Esophagus squamous epithelium (tissue), 5 donors: ENCODE data around the gene LAMA1. TPM values are rescaled to one million over a fixed set of nuclear protein-coding genes. Genes with fewer than 3 reads are reported as not detected.

Experiments
- DNase-seq: peaks from one replicate; lab custom pipeline; 2025; lab: John Stamatoyannopoulos, UW
- H3K27ac ChIP-seq, 4 donors: fragments of 200-600 bp; sonication (generic); one replicate each; pipeline ENCODE4 v1.5.1; 2016 to 2019; ENCODE audit warnings: mild to moderate bottlenecking in 1 of 4
- H3K27me3 ChIP-seq, 4 donors: fragments of 200-600 bp; sonication (generic); 1 replicate in 3 of 4; 2 replicates in 1 of 4; pipeline versions ENCODE4 v1.5.1 to v1.6.0; 2017 to 2021; ENCODE audit warnings: antibody characterized with exemption in 1 of 4
- H3K36me3 ChIP-seq, 3 donors: fragments of 200-600 bp; sonication (generic); one replicate each; pipeline ENCODE4 v1.5.1; 2016 to 2019
- H3K4me1 ChIP-seq, 3 donors: fragments of 200-600 bp; sonication (generic); one replicate each; pipeline ENCODE4 v1.5.1; 2017 to 2019
- H3K4me3 ChIP-seq, 4 donors: fragments of 200-600 bp; sonication (generic); 1 replicate in 3 of 4; 2 replicates in 1 of 4; pipeline ENCODE4 v1.5.1; 2016 to 2019; ENCODE audit warnings: mild to moderate bottlenecking in 2 of 4, moderate library complexity in 1 of 4
- H3K9me3 ChIP-seq, 3 donors: fragments of 200-600 bp; sonication (generic); one replicate each; pipeline ENCODE4 v1.5.1; 2016 to 2019
- POLR2A ChIP-seq, 4 donors: fragments of 450-650 bp; IDR thresholded peaks; one replicate each; pipeline ENCODE4 v1.6.1; 2017; ENCODE audit warnings: antibody characterized with exemption in 4 of 4, mild to moderate bottlenecking in 4 of 4, moderate library complexity in 3 of 4
- WGBS, 2 donors: methylation state at CpG; one replicate each; pipeline ENCODE4 v1.1.5; 2018; 5-methylcytosine and 5-hydroxymethylcytosine counted together
- intact Hi-C: fragments of 100-400 bp; cut with DNase I; formaldehyde crosslinking; loops from one replicate; pipeline ENCODE4 v1.15.0; 2022
- total RNA-seq, 4 donors: library from RNA; depleted of rRNA; stranded (reverse); fragments of >200 nt; gene quantifications; one replicate each; pipeline ENCODE4 v1.1.0, GENCODE V29; 2016
- TF ChIP-seq, protein P1 (sequence below), 6 experiments: fragments of 450-650 bp in 4 of 6; fragments of 200-600 bp in 2 of 6; sonication (generic) in 2 of 6; IDR thresholded peaks; one replicate each; pipeline ENCODE4 v1.5.1; 2016 to 2019; ENCODE audit warnings: antibody characterized with exemption in 6 of 6, mild to moderate bottlenecking in 4 of 6, moderate library complexity in 4 of 6
- donor health status: DM: yes; HTN: yes; CAD: no.

LAMA1 gene
- total RNA-seq, 4 donors from 2014 or later, result 0.08 to 2.7 (median 1.6) TPM

DNA sequence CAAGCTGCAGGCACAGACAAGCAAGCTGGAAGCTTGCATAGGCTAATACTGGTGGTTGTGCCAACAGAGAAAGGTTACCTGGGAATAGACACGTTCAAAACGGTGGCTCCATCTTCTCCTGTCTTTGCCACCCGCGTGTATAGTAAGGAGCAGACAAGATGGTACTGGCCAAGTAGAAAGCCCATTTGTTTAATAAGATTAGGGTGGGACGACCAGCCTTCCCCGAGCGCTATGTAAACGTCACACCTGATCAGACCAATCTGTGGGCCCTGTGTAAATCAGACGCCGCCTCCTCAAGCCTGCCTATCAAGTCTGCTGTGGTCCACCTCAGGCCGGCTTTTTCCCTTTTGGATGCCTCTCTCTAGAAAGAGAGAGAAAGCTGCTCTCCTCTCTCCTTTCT, 189.2 kb downstream of the LAMA1 start:
- intact Hi-C loops, result loop anchor here (10.0 kb wide), 2 partner anchors 96 to 246 kb away; no protein-coding TSS in a partner anchor
- no peaks in the 10 kb centered on the region for H3K27me3 ChIP-seq
- H3K36me3 ChIP-seq, result no peaks in the 10 kb centered on the region
- H3K4me3 ChIP-seq, result no peak overlapping the region
- 62 to 65% methylated on average over 9 to 11 of the region's 11 CpGs for WGBS, 2 donors
- no peak overlapping the region for H3K27ac ChIP-seq
- H3K4me1 ChIP-seq, result peaks cover 0 to 10% (median 0%) of the 10 kb centered on the region in 3 donors
- no peaks in the 10 kb centered on the region for H3K9me3 ChIP-seq
- no peak for DNase-seq
- TF ChIP-seq, protein P1, sequence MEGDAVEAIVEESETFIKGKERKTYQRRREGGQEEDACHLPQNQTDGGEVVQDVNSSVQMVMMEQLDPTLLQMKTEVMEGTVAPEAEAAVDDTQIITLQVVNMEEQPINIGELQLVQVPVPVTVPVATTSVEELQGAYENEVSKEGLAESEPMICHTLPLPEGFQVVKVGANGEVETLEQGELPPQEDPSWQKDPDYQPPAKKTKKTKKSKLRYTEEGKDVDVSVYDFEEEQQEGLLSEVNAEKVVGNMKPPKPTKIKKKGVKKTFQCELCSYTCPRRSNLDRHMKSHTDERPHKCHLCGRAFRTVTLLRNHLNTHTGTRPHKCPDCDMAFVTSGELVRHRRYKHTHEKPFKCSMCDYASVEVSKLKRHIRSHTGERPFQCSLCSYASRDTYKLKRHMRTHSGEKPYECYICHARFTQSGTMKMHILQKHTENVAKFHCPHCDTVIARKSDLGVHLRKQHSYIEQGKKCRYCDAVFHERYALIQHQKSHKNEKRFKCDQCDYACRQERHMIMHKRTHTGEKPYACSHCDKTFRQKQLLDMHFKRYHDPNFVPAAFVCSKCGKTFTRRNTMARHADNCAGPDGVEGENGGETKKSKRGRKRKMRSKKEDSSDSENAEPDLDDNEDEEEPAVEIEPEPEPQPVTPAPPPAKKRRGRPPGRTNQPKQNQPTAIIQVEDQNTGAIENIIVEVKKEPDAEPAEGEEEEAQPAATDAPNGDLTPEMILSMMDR (IDR thresholded peaks at IDR 0.05), result no peak
- no peak for TF ChIP-seq POLR2A (IDR thresholded peaks at IDR 0.05)

GRCh38 chr18:6927153-6927552, 190.4 kb downstream of the LAMA1 start:
- Histone ChIP-seq H3K9me3 (no peaks in the 10 kb centered on the region), H3K36me3 (no peaks in the 10 kb centered on the region), H3K4me3 (no peak overlapping the region), H3K27me3 (no peaks in the 10 kb centered on the region), H3K27ac (no peak overlapping the region), H3K4me1 (peaks cover 0 to 10% (median 0%) of the 10 kb centered on the region in 3 donors)
- 63 to 86% methylated on average over 2 of the region's 2 CpGs for WGBS, 2 donors
- no peak for DNase-seq
- intact Hi-C loops, result loop anchor here (10.0 kb wide), 2 partner anchors 98 to 248 kb away; no protein-coding TSS in a partner anchor
- no peak for TF ChIP-seq POLR2A (IDR thresholded peaks at IDR 0.05)
- TF ChIP-seq, protein P1 (IDR thresholded peaks at IDR 0.05), result no peak

DNA sequence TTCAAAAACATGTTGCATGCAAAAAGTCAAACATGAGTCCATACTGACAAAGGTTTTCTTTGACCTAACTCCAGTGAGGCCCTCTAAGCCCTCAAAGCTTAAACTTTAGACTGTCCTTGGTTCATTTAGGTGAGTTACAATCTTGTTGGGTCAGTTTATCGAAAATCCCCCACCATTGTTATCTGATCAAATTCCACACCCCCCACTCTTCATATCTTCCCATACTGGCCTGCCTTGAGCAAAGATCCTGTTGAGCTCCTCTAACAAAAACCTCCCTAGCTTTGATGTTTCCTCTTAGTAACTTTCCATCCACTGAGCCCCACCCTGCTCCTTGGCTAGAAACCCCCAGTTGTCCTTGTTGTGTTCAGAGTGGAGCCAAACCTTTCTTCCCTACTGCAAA, 194.4 kb downstream of the LAMA1 start:
- intact Hi-C loops, result loop anchor here (10.0 kb wide), 2 partner anchors 102 to 252 kb away; no protein-coding TSS in a partner anchor
- H3K27ac ChIP-seq, result no peak overlapping the region
- H3K27me3 ChIP-seq, result no peaks in the 10 kb centered on the region
- H3K4me1 ChIP-seq, result peaks cover 0 to 10% (median 0%) of the 10 kb centered on the region in 3 donors
- no peak overlapping the region for H3K4me3 ChIP-seq
- no peak for DNase-seq
- no peaks in the 10 kb centered on the region for H3K36me3 ChIP-seq
- H3K9me3 ChIP-seq, result no peaks in the 10 kb centered on the region
- TF ChIP-seq, protein P1 (IDR thresholded peaks at IDR 0.05), result no peak
- no peak for TF ChIP-seq POLR2A (IDR thresholded peaks at IDR 0.05)
- 76 to 89% methylated on average over 1 of the region's 1 CpG for WGBS, 2 donors

- Histone ChIP-seq H3K27ac (no peak overlapping the region), H3K4me1 (no peaks in the 10 kb centered on the region), H3K36me3 (no peaks in the 10 kb centered on the region), H3K27me3 (no peaks in the 10 kb centered on the region), H3K9me3 (no peaks in the 10 kb centered on the region), H3K4me3 (no peak overlapping the region)
- no peak for DNase-seq
- intact Hi-C loops, result loop anchor here (10.0 kb wide), 2 partner anchors 103 to 253 kb away; no protein-coding TSS in a partner anchor
- TF ChIP-seq, protein P1 (IDR thresholded peaks at IDR 0.05), result no peak
- no peak for TF ChIP-seq POLR2A (IDR thresholded peaks at IDR 0.05)
Observed at GRCh38 chr18:6921571-6921970, 196.0 kb downstream of the LAMA1 start.

DNA sequence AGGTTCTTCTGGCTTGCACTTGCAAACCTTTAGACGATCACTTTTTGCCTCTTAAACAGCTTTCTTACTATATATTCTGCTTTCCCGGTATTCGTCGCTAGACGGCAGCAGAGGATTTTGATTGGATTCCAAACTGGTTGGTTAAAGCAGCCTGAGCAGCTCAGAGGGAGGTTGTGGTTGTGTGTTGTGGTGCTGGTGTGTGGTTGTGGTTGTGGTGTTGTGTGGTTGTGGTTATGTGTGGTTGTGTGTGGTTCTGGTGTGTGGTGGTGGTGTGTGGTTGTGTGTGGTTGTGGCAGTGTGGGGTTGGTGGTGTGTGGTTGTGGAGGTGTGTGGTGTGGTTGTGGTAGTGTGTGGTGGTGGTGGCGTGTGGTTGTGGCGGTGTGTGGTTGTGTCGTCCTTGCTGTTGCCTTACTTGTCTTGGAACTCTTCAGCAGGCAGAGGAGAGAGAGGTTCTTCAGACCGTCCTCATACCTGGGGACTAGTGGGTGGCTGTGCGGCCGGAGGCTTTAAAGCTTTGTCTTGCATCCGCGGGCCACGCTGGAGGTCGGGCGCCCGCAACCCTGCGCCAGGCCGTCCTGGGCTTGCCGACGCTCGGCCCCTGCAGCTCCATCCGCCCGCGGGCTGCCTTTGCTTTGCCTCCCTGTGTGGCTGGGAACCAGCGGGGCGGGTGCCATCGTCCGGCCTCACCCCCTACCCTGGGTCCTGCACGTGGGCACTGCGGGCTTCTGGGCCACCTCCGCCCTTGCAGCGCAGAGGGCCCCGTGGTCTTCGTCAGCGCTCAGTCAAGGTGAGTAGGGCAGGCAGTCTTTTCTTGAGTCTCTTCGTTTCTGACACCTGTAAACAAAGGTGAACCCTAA, 197.3 kb downstream of the LAMA1 start:
- no peaks in the 10 kb centered on the region for H3K4me1 ChIP-seq
- H3K27ac ChIP-seq, result no peak overlapping the region
- intact Hi-C loops, result loop anchor here (10.0 kb wide), 2 partner anchors 104 to 254 kb away; no protein-coding TSS in a partner anchor
- no peaks in the 10 kb centered on the region for H3K36me3 ChIP-seq
- no peak overlapping the region for H3K4me3 ChIP-seq
- no peaks in the 10 kb centered on the region for H3K9me3 ChIP-seq
- no peak for DNase-seq
- WGBS, 2 donors, result 47 to 57% methylated on average over 16 to 21 of the region's 37 CpGs
- TF ChIP-seq, protein P1 (IDR thresholded peaks at IDR 0.05), result peak; percentile 19 to 83 (median 56)
- no peak for TF ChIP-seq POLR2A (IDR thresholded peaks at IDR 0.05)
- no peaks in the 10 kb centered on the region for H3K27me3 ChIP-seq
